Natural killer cell (primary cell): ENCODE data around the gene ZNF594. TPM values are rescaled to one million over a fixed set of nuclear protein-coding genes. Genes with fewer than 3 reads are reported as not detected.
"Not testable (repeated sequence)": the region's sequence is repeated elsewhere in the genome, so short reads cannot be mapped to it uniquely, and the experiment has no call there.

Experiments used
- ATAC-seq, 3 donors: fragments of 150-1000 bp in 2 of 3; fragments of 200-7000 bp in 1 of 3; cut with Tn5 transposase; 1 replicate in 1 of 3; 2 replicates in 2 of 3; pipeline ENCODE4 v1.10.0; 2021; ENCODE audit warnings: mild to moderate bottlenecking in 2 of 3, moderate library complexity in 2 of 3
- DNase-seq, 2 donors: peaks; one replicate each; pipeline versions ENCODE4 v3.0.0 to v3.0.0-alpha.2; 2013 to 2021; ENCODE audit warnings: mixed read lengths in 1 of 2
- H3K27ac ChIP-seq: one replicate; pipeline ENCODE4 v1.5.1; 2013; ENCODE audit warnings: mild to moderate bottlenecking, low read length
- H3K27me3 ChIP-seq: one replicate; pipeline ENCODE4 v1.6.1; 2013; ENCODE audit warnings: low read length; ENCODE audit not compliant: control insufficient read depth, insufficient read depth
- H3K36me3 ChIP-seq: one replicate; pipeline ENCODE4 v1.6.1; 2013; ENCODE audit warnings: low read length; ENCODE audit not compliant: control insufficient read depth, insufficient read depth
- H3K4me1 ChIP-seq: one replicate; pipeline ENCODE4 v1.6.1; 2013; ENCODE audit warnings: low read length; ENCODE audit not compliant: control insufficient read depth, insufficient read depth
- H3K4me3 ChIP-seq: one replicate; pipeline ENCODE4 v1.5.1; 2013; ENCODE audit warnings: low read length
- H3K9me3 ChIP-seq: one replicate; pipeline ENCODE4 v1.6.1; 2013; ENCODE audit warnings: low read length; ENCODE audit not compliant: control insufficient read depth, insufficient read depth
- H3K27ac Mint-ChIP-seq, 2 donors: one replicate each; pipeline ENCODE4 v1.8.0; 2022; ENCODE audit warnings: mild to moderate bottlenecking in 2 of 2, mixed read lengths in 2 of 2, moderate library complexity in 1 of 2
- H3K27me3 Mint-ChIP-seq, 2 donors: one replicate each; pipeline ENCODE4 v1.8.0; 2022; ENCODE audit warnings: low read depth in 2 of 2, mixed read lengths in 2 of 2
- H3K36me3 Mint-ChIP-seq: one replicate; pipeline ENCODE4 v1.8.0; 2022; ENCODE audit warnings: mixed read lengths
- H3K4me1 Mint-ChIP-seq, 2 donors: one replicate each; pipeline ENCODE4 v1.8.0; 2022; ENCODE audit warnings: mixed read lengths in 2 of 2
- H3K4me3 Mint-ChIP-seq: one replicate; pipeline ENCODE4 v1.8.0; 2022; ENCODE audit warnings: mild to moderate bottlenecking, moderate library complexity, mixed read lengths
- H3K9me3 Mint-ChIP-seq, 2 donors: one replicate each; pipeline ENCODE4 v1.8.0; 2022; ENCODE audit warnings: mixed read lengths in 2 of 2
- CTCF ChIP-seq: fragments of 200-600 bp; IDR thresholded peaks from one replicate; pipeline ENCODE4 v1.8.0; 2022; ENCODE audit warnings: antibody characterized with exemption
- WGBS: methylation state at CpG from one replicate; pipeline ENCODE4 v1.1.7; 2013; ENCODE audit warnings: missing lambda C conversion rate; ENCODE audit not compliant: insufficient coverage; 5-methylcytosine and 5-hydroxymethylcytosine counted together
- intact Hi-C: fragments of 100-400 bp; cut with micrococcal nuclease; formaldehyde crosslinking; loops from one replicate; pipeline ENCODE4 v1.14.2; 2022
- total RNA-seq, 4 donors: library from RNA; stranded (reverse); fragments of 120-200 nt in 1 of 4; gene quantifications; one replicate each; pipeline versions ENCODE4 v1.2.3 to v1.2.4, GENCODE V29; 2013 to 2022

The ZNF594 gene
- total RNA-seq, 3 donors from 2014 or later (not counting 1 experiment from before 2014, with no cell fraction given) = 5.1 to 7.9 (median 6.1) TPM

GRCh38 chr17:5139458-5139732 is 52.3 kb downstream of the ZNF594 start:
- intact Hi-C loops = no loop called here
- no peak overlapping the region for H3K4me3 ChIP-seq
- Mint-ChIP-seq H3K4me1 (no peaks in the 10 kb centered on the region), H3K4me3 (no peak overlapping the region), H3K9me3 (no peaks in the 10 kb centered on the region), H3K36me3 (no peaks in the 10 kb centered on the region), H3K27me3 (peaks cover 0 to 4% of the 10 kb centered on the region in 2 donors), H3K27ac (no peak overlapping the region)
- DNase-seq = no peak
- H3K36me3 ChIP-seq = no peaks in the 10 kb centered on the region
- no peak for TF ChIP-seq CTCF
- H3K4me1 ChIP-seq = no peaks in the 10 kb centered on the region
- no peak overlapping the region for H3K27ac ChIP-seq
- 97% methylated on average over 5 of the region's 5 CpGs for WGBS
- no peaks in the 10 kb centered on the region for H3K27me3 ChIP-seq
- no peaks in the 10 kb centered on the region for H3K9me3 ChIP-seq
- no peak for ATAC-seq

GRCh38 chr17:5138616-5139457 is 52.8 kb downstream of the ZNF594 start:
- Mint-ChIP-seq H3K9me3 (no peaks in the 10 kb centered on the region), H3K4me3 (no peak overlapping the region), H3K27me3 (peaks cover 0 to 2% of the 10 kb centered on the region in 2 donors), H3K4me1 (no peaks in the 10 kb centered on the region), H3K27ac (no peak overlapping the region), H3K36me3 (no peaks in the 10 kb centered on the region)
- DNase-seq (no peak), ATAC-seq (no peak)
- H3K36me3 ChIP-seq = no peaks in the 10 kb centered on the region
- no peaks in the 10 kb centered on the region for H3K4me1 ChIP-seq
- H3K27ac ChIP-seq = no peak overlapping the region
- H3K27me3 ChIP-seq = no peaks in the 10 kb centered on the region
- no peak for TF ChIP-seq CTCF
- no peaks in the 10 kb centered on the region for H3K9me3 ChIP-seq
- 88% methylated on average over 24 of the region's 24 CpGs for WGBS
- intact Hi-C loops = no loop called here
- no peak overlapping the region for H3K4me3 ChIP-seq

GRCh38 chr17:5138198-5138544 is 53.5 kb downstream of the ZNF594 start:
- H3K36me3 Mint-ChIP-seq, H3K27ac Mint-ChIP-seq, H3K4me3 ChIP-seq, ATAC-seq, H3K27me3 ChIP-seq, intact Hi-C loops, H3K9me3 Mint-ChIP-seq, H3K4me1 ChIP-seq, H3K27me3 Mint-ChIP-seq, H3K9me3 ChIP-seq, H3K4me1 Mint-ChIP-seq, DNase-seq, H3K36me3 ChIP-seq, H3K27ac ChIP-seq, H3K4me3 Mint-ChIP-seq: not testable (repeated sequence)
- 92% methylated on average over 9 of the region's 9 CpGs for WGBS

GRCh38 chr17:5137511-5138197 is 54.0 kb downstream of the ZNF594 start:
- ATAC-seq, H3K9me3 ChIP-seq, H3K36me3 Mint-ChIP-seq, DNase-seq, H3K27ac Mint-ChIP-seq, H3K4me1 ChIP-seq, H3K4me3 ChIP-seq, H3K27me3 Mint-ChIP-seq, H3K36me3 ChIP-seq, H3K27me3 ChIP-seq, H3K9me3 Mint-ChIP-seq, H3K4me3 Mint-ChIP-seq, H3K27ac ChIP-seq, H3K4me1 Mint-ChIP-seq, intact Hi-C loops: not testable (repeated sequence)
- WGBS = 91% methylated on average over 14 of the region's 15 CpGs

- H3K36me3 ChIP-seq, H3K9me3 Mint-ChIP-seq, H3K4me1 ChIP-seq, H3K4me3 ChIP-seq, H3K9me3 ChIP-seq, H3K4me3 Mint-ChIP-seq, intact Hi-C loops, DNase-seq, H3K27ac Mint-ChIP-seq, H3K27me3 ChIP-seq, H3K36me3 Mint-ChIP-seq, H3K27me3 Mint-ChIP-seq, H3K4me1 Mint-ChIP-seq, H3K27ac ChIP-seq, ATAC-seq: not testable (repeated sequence)
- 89% methylated on average over 14 of the region's 14 CpGs for WGBS
Measured at GRCh38 chr17:5136580-5137412, 54.9 kb downstream of the ZNF594 start.
